Body of pancreas (tissue), 4 donors: Measurements from ENCODE around the gene GPM6B.

Experiments
- CTCF ChIP-seq, 7 experiments: fragments of 450-650 bp in 4 of 7; fragments of 200-600 bp in 3 of 7; sonication (generic) in 3 of 7; IDR thresholded peaks; one replicate each; pipeline ENCODE4 v1.5.1; 2016 to 2019; ENCODE audit warnings: antibody characterized with exemption in 7 of 7
- POLR2A ChIP-seq, 3 donors: fragments of 450-650 bp; IDR thresholded peaks; one replicate each; pipeline ENCODE4 v1.6.1; 2016; ENCODE audit warnings: antibody characterized with exemption in 3 of 3, mild to moderate bottlenecking in 2 of 3

- TF ChIP-seq CTCF (IDR thresholded peaks at IDR 0.05): peak in 6 of 7 experiments; percentile 28 to 37 (median 34)
- no peak for TF ChIP-seq POLR2A (IDR thresholded peaks at IDR 0.05)
These were observed 69.1 kb downstream of the GPM6B start for GRCh38 chrX:13747836-13748235.
